Activated effector memory CD4-positive, alpha-beta T cell treated with Interleukin-2 at 50 U/mL for 16 hours (primary cell): ENCODE results near the gene KIF4B.
"Not testable (repeated sequence)": the region's sequence is repeated elsewhere in the genome, so short reads cannot be mapped to it uniquely, and the experiment has no call there.

ENCODE experiments used
- DNase-seq: peaks from one replicate; pipeline ENCODE4 v3.0.0-alpha.2; 2020

The KIF4B gene

DNA sequence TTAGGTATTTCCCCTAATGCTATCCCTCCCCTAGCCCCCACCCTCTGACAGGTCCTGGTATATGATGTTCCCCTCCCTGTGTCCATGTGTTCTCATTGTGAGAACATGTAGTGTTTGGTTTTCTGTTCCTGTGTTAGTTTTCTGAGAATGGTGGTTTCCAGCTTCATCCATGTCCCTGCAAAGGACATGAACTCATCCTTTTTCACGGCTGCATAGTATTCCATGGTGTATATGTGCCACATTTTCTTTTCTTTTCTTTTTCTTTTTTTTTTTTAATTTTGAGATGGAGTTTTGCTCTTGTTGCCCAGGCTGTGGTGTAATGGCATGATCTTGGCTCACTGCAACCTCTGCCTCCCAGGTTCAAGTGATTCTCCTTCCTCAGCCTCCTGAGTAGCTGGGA is 7.3 kb upstream of the KIF4B start:
- not testable (repeated sequence) for DNase-seq

DNA sequence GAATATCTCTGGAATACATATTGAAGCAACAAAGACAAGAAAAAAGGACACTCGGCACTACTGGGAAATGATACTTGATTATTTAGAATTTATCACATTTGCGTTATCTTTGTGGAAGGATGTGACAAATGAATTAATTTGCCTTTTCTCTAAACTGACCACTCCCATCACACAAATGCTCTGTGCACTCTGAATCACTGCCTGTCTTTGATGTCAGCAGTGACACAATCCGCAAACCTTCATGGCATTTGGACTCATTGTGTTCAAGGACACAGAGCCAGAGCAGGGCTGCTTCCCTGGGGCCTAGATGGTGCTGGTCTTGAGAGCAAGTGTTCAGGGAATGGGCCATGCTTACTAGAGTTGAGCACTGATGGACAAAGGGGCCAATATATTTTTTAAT is 4.9 kb upstream of the KIF4B start:
- no peak for DNase-seq

DNA sequence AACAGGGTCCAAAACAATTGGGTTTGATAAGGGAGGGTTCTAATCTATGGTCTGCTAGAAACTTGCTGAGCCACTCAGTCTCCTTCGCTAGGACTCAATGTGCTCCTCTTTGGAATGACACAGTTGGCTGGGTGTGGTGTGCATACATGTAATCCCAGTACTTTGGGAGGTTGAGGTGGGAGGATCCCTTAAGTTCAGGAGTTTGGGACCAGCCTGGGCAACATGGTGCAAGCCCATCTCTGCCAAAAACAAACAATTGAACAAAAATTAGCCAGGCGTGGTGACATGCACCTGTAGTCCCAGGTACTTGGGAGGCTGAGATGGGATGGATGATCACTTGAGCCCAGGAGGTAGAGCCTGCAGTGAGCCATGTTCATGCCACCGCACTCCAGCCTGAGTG is 2.7 kb upstream of the KIF4B start:
- no peak for DNase-seq

DNA sequence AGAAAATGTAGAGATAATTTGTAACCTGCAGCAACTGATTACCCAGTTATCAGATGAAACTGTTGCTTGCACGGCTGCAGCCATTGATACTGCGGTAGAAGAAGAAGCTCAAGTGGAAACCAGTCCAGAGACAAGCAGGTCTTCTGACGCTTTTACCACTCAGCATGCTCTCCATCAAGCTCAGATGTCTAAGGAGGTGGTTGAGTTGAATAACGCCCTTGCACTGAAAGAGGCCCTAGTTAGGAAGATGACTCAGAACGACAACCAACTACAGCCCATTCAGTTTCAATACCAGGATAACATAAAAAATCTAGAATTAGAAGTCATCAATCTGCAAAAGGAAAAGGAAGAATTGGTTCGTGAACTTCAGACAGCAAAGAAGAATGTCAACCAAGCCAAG is 1.7 kb downstream of the KIF4B start:
- no peak for DNase-seq

DNA sequence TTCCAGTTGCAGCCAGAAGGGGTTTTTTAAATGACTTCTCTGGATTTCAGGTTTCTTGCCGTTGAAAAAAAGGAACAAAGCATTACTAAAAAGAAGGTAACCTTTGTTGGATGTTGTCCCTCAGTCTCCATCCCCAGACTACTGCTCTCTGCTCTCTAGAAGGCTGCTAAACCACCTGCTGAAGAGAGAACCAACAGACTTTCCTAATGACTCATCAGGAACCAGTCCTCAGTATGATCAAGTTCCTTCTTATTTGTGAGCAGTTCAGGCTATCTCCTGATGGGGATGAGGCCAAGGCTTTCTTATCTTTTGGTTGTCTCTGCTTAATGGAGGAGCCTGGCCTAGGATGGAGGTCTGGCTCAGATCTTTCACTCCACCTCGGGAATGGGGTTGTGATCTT is 4.1 kb downstream of the KIF4B start:
- DNase-seq: no peak

DNA sequence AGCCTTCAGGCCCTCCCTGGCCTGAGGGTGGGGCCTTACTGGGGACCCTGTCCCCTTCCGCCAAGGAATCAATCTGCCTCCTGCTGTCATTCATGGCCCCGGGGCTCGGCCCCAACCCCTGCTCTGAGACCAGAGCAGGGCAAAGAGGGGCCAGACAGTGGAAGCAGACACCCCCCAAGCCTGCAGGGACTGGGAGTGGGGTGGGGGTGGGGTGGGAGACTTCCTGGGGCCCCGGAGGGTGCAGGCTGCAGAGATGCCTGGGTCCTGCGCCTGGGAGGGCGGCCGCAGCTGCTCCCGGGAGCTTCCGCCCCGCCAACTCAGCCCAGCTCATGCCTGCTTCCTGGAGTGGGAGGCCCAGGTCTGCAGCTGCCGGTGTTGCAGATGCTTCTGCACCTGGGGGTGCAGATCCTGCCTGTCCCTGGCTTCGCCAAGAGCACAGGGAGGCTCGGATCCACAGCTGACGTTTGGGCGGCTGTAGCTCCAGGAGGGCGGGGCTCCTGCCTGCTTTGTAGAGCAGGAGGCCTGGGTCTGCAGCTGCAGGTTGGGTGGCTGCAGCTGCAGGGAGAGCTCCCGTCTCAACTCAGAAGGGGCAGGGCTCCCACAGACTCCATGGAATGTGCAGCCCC is 6.2 kb downstream of the KIF4B start:
- no peak for DNase-seq

DNA sequence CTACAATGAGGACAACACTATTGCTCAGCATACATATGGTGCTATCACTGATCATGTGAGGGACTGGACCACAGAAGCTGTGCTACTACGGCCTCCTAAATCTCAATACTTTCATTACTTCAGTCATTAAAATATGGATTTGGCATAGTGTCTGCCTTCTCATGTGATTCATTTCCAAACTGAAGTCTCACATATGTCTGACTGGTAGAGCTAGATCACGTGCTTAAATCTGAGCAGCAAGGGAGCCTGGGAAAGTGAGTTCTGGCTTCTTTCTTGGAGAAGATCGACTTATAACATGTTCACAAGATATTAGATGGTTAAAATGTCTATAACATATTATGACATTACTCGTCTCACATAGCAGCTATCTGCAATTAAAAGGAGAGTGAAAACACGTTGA is 8.3 kb downstream of the KIF4B start:
- no peak for DNase-seq

DNA sequence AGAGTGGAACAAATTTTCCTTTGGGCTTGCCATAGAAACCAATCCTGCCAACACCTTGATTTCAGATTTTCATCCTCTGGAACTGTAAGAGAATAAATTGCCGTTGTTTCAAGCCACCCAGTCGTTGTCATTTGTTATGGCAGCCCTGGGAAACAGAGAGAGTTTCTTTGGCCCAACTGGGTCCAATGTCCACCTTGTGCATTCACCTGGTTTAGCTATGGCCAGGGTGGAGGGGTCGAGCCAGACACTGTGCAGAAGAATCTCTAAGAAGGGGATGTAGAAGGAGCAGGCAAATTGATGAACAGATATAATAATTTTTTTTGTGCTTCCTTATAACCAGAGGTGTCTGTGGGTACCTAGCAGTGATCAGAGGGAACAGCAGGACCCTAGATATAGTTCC is 9.8 kb downstream of the KIF4B start:
- no peak for DNase-seq

DNA sequence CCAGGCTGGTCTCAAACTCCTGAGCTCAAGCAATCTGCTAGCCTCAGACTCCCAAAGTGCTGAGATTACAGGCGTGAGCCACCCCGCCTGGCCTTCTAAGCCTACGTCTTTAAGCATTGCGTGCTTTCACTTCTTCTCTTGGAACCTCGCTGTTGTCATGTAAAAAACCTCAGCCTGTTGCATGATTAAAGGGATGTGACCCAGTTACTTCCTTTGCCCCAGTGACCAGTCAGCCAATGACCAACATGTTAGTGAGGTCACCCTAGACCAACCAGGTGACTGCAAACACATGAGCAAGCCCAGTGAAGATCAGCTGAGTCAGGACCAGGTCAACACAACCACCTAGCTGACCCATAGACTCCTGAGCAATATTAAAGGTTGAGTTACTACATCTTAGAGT is 10.5 kb downstream of the KIF4B start:
- DNase-seq: no peak

DNA sequence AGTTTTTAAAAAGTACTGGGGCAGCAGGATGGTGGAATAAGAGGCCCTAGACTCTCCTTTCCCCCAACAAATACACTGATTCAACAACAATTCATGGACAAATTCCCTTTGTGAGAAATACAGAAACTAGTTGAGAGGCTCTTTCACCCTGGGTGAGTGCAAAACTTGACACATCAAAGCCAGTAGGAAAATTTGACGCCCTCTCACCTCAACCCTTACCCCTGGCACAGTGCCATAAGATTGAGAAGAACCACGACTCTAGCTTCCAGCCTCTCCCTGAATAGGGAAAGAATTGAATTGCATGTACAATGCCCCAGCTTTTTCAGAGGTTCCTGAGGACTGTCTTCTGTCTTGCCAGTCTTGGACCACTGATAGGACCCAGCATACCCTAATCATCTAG is 12.3 kb downstream of the KIF4B start:
- DNase-seq: no peak

DNA sequence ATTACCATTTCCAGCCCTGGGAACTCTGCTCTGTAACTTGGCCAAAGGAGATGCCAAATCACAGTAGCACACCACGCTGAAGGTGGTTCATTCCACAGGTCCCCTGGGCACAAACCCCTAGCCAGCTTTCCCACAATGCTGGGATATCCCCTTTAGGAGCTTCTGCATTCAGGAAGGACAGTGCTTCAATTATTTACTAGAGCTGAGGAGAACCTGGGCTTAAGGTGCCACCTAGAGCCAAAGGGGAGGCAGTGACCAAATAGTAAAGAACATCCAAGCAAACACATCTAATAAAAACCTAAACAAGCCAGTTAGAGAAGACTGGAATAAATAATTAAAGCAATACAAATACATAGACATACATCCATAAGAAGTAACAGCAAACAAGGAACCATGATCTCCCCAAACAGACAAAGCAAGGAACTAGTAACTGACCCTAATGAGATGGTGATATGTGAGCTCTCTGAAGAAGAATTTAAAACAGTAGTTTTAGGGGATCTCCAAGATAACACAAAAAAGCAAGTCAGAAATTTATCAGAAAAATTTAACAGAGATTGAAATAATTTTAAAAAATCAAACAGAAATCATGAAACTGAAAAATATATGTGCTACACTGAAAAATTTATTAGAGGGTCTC is 14.6 kb downstream of the KIF4B start:
- DNase-seq: no peak

DNA sequence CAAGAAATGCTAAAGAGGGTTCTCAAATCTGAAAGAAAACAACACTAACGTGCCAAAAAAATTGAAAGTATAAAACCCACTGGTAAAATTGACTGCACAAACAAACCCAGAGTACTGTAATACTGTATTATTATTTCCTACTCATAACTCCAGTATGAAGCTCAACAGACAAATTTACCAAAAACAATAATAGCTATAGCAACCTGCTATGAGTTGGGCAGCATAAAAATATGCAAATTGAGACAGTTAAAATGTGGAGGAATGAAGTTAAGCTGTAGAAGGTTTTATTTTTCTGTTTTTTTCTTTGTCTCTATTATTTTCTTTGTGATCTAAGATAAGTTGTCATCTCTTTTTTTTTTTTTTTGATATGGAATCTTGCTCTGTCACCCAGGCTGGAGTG is 15.7 kb downstream of the KIF4B start:
- no peak for DNase-seq

DNA sequence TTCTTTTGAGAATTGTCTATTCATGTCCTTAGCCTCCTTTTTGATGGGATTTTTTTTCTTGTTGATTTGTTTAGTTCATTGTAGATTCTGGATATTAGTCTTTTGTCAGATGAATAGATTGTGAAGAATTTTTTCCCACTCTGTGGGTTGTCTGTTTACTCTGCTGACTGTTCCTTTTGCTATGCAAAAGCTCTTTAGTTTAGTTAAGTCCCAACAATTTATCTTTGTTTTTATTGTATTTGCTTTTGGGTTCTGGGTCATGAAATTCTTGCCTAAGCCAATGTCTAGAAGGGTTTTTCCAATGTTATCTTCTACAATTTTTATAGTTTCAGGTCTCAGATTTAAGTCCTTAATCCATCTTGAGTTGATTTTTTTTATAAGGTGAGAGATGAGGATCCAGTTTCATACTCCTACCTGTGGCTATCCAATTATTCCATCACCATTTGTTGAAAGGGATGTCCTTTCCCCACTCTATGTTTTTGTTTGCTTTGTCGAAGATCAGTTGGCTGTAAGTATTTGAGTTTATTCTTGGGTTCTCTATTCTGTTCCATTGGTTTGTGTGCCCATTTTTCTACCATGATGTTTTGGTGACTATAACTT is 20.7 kb downstream of the KIF4B start:
- DNase-seq: not testable (repeated sequence)

DNA sequence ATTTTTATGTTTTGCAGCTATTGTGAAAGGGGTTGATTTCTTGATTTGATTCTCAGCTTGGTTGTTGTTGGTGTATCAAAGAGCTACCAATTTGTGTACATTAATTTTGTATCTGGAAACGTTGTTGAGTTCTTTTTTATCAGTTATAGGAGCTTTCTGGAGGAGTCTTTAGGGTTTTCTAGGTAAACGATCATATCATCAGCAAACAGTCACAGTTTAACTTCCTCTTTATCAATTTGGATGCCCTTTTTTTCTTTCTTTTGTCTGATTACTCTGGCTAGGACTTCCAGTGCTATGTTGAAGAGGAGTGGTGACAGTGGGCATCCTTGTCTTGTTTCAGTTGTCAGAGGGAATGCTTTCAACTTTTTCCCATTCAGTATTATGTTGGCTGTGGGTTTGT is 21.5 kb downstream of the KIF4B start:
- not testable (repeated sequence) for DNase-seq

DNA sequence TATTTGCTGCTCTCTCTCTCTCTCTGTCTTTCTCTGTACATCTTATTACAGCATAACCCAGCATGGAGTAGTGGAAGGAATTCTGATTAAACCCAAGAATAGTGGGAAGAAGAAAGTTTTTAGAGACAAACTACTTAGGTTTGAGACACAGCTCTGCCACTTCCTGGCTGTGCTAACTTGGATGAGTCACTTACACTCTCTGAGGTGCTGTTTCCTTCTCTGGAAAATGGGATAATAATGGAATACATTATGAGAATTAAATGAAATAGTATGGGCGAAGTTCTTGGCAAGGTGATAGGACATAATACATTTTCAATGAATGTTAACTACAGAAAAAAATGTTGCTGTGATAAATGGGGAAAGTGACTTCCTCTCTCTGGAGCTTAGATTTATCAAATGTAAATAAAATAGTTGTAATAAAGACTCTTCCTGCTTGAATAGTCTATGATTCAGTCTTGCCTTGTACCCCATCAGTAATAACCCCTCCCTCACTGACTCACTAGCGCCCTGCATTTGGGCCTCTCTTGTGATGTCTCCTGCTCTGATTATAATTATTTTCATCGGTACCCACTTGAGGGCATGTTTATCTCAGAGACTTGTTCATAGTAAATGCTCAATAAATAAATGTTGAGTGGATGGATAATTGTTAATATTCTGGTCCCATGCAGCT is 27.6 kb downstream of the KIF4B start:
- no peak for DNase-seq

DNA sequence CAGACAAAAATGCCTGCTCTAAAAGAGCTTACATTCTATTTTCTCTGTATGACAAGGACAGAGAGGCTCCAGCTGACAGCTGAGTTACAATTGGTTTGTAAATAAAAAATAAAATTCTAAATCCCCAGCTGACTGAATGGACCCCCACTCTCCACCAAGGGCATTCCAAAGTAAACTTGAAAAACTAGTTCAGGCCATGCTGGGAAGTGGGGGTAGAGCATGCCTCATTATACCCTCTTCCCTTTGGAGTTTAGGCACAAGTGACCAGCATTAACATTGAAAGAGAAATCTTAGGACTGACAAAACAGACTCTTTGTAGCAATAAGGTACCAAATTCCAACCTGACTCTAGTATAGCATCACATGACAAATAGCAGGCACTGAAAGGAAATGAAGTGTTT is 31.0 kb downstream of the KIF4B start:
- no peak for DNase-seq

DNA sequence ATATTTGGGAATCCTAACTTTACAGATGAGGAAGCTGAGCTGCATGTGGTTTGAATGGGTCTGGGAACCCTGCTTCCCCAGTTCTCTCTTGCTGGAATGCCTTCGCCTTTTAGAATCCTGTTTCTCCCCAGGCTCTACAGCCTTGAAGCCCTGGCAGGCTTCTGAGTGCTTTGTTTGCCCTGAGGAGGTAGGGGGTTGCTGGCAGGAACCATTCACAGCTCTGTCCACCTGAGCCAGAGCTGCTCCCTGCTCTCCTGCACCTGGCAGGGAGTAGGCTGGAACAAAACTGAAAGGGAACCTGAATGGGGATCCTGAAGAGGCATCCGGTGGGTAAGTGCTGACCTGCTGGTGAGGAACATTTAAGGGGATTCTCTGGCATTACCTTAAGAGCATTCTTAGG is 33.0 kb downstream of the KIF4B start:
- DNase-seq: no peak

DNA sequence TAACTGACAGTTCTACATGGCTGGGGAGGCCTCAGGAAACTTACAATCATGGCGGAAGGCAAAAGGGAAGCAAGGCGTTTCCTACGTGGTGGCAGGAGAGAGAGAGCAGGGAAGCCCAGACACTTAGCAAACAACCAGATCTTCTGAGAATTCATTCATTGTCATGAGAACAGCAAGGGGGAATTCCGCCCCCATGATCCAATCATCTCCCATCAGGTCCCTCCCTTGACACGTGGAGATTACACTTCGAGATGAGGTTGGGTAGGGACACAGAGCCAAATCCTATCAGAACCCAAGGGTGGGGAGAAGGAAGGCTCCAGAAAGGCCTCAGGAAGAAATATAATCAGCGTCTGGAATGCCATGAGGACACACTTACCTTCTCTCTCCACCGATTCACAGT is 34.3 kb downstream of the KIF4B start:
- DNase-seq: no peak

DNA sequence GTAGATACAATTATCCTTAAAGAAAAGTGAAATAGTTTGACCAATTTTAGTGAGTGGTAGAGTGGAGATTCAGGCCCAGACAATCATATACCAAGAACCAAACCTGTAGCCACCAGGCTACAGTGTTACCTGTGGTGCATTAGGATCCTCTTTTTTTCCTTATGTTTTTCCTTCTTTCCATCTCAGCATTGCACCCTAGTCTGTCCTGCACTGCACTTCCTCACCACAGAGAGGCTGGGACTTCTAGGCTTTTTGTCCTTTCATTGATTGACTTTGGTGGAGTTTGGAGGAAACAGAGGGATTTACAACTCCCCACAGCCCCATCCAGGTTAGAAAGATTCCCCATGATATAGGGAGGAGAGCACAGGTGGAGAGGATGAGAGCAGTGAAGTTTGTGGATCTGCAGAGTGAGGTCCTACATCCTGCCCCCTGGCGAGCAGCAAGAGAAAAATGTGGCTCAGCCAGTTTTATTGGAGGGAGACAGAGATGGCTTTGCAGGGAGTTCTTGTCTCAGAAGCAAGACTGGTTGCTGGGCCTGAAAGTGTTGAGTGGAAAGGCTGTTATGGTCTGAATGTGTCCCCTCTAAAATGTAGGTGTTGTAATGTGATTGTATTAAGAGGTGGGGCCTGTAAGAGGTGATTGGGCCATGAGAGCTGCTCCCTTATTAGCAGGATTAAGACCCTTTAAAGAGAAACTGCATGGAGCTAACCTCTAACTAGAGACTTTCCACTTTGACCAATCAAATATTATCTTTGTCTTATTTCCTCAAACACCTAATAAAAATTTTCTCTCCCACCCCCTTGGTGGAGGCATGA is 36.2 kb downstream of the KIF4B start:
- DNase-seq: no peak

DNA sequence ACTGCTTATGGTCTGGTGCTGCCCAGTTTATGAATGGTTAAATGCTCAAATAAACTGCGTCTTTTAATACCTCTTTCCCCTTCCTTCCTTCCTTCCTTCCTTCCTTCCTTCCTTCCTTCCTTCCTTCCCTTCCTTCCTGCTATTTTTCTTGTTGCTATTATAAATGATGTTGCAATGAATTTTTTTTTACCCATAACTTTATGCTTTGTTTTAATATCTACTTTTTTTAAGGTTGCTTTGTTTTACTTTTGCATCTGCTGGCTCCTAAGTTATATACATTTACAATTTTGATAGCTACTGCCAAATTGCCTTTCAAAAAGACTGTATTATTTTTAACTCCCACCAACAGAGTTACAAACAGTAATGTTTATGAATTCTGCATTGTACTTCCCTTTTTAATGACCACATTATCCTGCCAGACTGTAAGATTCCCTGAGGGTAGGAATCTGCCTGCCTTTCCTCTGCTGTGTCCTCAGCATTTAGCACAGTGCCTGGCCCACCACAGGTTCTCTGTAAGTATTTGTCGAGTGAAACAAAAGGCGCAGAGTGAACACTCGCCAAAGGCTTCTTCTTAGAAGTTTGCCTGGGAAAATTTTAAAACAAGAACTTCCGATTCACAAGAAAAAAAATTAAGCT is 36.9 kb downstream of the KIF4B start:
- DNase-seq: no peak

DNA sequence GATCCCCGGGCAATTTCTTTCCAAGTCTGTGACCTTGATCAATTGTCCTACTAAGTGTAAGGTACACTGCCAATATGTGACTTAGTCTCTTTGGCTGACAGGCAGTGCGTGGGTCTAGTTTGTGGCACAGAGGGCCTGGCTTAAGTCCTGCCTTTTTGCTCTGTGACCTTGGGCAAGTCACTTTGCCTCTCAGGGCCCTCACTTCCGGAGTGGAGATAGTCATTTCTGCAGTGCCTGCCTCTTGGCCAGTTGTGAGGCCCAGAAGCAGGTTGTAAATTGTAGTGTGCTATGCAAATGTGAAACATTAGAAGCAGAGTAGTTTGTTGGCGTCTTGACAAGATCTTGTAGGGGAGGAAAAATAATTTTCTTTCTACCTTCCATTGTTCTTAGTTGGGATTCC is 39.0 kb downstream of the KIF4B start:
- no peak for DNase-seq

DNA sequence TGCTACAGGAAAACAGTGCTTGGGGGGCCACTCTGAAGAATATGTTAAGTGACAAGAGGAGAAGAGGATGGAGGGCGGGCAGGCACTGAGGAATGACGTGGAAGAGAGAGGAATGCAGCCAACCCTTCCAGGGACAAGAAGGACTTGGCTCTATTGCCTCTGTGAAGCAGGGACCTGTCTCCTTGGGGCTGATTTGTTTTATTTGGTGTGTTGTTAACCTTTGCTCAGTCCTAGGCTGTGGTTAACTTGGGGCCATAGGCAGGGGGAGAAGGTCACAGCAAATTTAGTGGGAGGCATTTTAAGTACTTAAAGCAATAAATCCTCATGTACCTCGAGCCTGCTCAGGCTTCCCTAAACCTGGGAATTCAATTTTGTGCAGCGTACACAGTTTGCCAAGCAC is 39.9 kb downstream of the KIF4B start:
- no peak for DNase-seq
